Stimulated activated naive CD8-positive, alpha-beta T cell treated with anti-CD3 and anti-CD28 coated beads, Interleukin-15, Interleukin-2, amounts not matched to agents 100 ng/mL and 50 ng/mL, for 24 hours (primary cell): ENCODE data around the gene POR.
"Not testable (repeated sequence)": the region's sequence is repeated elsewhere in the genome, so short reads cannot be mapped to it uniquely, and the experiment has no call there.

Experiments
- H3K27ac Mint-ChIP-seq: one replicate; pipeline ENCODE4 v1.8.0; 2021; ENCODE audit warnings: mild to moderate bottlenecking, mixed read lengths
- H3K27me3 Mint-ChIP-seq: one replicate; pipeline ENCODE4 v1.8.0; 2021; ENCODE audit warnings: mixed read lengths
- H3K36me3 Mint-ChIP-seq: one replicate; pipeline ENCODE4 v1.8.0; 2021; ENCODE audit warnings: low read depth, mixed read lengths
- H3K4me1 Mint-ChIP-seq: one replicate; pipeline ENCODE4 v1.8.0; 2021; ENCODE audit warnings: low read depth, mixed read lengths
- H3K4me3 Mint-ChIP-seq: one replicate; pipeline ENCODE4 v1.8.0; 2021; ENCODE audit warnings: mild to moderate bottlenecking, mixed read lengths
- H3K9me3 Mint-ChIP-seq: one replicate; pipeline ENCODE4 v1.8.0; 2021; ENCODE audit warnings: mixed read lengths

The POR gene

GRCh38 chr7:75914655-75915415 lies at the start of gene POR:
POR (plus strand) TSS chr7:75915155; CDS start chr7:75954002, 38,847 bp downstream.
- peak within 1 kb of the TSS; percentile 85 for H3K27ac Mint-ChIP-seq
- H3K4me3 Mint-ChIP-seq: peak within 1 kb of the TSS; percentile 89
- no peaks in the 10 kb centered on the region for H3K9me3 Mint-ChIP-seq
- H3K36me3 Mint-ChIP-seq: no peaks in the 10 kb centered on the region
- H3K27me3 Mint-ChIP-seq: no peaks in the 10 kb centered on the region
- peaks cover 35% of the 10 kb centered on the region for H3K4me1 Mint-ChIP-seq

- no peaks in the 10 kb centered on the region for H3K36me3 Mint-ChIP-seq
- H3K9me3 Mint-ChIP-seq: no peaks in the 10 kb centered on the region
- H3K27ac Mint-ChIP-seq: no peak overlapping the region
- peaks cover 23% of the 10 kb centered on the region for H3K27me3 Mint-ChIP-seq
- H3K4me1 Mint-ChIP-seq: peaks cover 27% of the 10 kb centered on the region
- H3K4me3 Mint-ChIP-seq: no peak overlapping the region
These were observed 48.9 kb upstream of the POR start for GRCh38 chr7:75866114-75866488.

DNA sequence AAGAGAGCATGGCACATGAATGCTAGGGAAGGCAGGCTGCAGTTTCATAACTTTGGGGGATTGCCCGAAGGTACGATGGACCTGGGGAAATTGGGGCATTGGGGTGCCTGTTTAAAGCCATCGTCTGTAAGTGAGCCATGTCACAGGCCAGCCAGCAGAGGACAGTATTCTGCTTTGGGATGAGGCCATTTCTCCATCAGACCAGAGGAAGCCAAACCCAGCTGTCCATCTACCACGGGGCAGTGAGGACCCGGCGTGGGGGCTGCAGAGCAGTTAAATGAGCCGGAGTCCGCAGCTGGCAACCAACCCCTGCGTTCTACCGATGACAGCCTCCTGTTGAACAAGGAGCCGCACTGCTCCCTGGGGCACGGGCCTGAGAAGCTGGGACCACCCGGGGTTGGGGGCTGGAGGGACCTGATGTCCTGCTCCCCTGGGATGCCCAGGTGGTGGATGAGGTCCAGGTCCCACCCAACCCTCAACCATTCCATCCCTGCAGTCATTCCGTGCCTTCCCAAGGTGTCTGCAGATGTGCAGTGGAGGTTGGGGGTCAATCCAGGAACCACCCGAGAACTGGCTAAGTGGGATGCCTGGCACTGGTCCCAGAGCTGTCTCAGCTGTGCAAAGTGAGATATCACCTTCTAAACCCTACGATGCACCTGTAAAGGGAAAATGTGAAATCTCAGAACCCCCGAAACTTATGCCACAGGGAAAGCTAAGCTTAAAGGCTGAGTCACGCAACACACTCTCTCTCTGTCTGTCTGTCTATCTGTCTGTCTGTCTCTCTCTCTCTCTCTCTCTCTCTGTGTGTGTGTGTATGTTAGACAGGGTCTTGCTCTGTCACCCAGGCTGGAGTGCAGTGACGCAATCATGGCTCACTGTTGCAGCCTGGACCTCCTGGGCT lies 48.2 kb upstream of the POR start:
- Mint-ChIP-seq H3K4me3 (no peak overlapping the region), H3K4me1 (peaks cover 27% of the 10 kb centered on the region), H3K9me3 (no peaks in the 10 kb centered on the region), H3K27me3 (peaks cover 23% of the 10 kb centered on the region), H3K36me3 (no peaks in the 10 kb centered on the region), H3K27ac (no peak overlapping the region)

DNA sequence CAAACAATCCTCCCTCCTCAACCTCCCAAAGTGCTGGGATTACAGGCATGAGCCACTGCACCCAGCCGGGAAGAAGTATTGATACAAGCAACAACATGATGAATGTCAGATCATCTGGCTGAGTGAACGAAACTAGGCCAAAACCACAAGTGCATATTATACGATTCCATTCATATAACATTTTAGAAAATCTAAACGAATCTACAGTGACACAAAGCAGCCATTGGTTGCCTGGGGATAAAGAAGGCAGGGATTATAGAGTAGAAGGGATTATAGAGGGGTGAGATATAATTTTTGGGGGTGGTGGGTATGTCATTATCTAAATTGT lies 47.6 kb upstream of the POR start:
- Mint-ChIP-seq H3K36me3 (no peaks in the 10 kb centered on the region), H3K9me3 (no peaks in the 10 kb centered on the region), H3K27ac (no peak overlapping the region), H3K4me1 (peaks cover 31% of the 10 kb centered on the region), H3K27me3 (peaks cover 23% of the 10 kb centered on the region), H3K4me3 (no peak overlapping the region)

DNA sequence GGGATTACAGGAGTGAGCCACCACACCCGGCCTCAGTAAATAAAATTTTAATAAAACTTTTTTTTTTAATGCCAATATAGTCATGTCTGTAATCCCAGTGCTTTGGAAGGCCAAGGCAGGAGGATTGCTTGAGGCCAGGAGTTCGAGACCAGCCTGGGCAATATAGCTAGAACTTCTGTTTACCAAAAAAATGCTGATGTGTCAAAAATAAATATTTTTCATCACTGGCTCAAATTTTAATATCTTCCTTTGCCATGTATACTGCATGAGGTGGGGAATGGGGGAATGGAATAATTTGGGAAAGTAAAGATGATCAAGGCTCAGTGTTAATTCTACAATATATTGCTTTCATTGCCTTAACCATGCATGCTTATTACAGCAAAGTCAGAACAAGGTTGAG lies 46.8 kb upstream of the POR start:
- Mint-ChIP-seq H3K4me3 (no peak overlapping the region), H3K4me1 (peaks cover 31% of the 10 kb centered on the region), H3K27me3 (peaks cover 23% of the 10 kb centered on the region), H3K27ac (no peak overlapping the region), H3K9me3 (no peaks in the 10 kb centered on the region), H3K36me3 (no peaks in the 10 kb centered on the region)

DNA sequence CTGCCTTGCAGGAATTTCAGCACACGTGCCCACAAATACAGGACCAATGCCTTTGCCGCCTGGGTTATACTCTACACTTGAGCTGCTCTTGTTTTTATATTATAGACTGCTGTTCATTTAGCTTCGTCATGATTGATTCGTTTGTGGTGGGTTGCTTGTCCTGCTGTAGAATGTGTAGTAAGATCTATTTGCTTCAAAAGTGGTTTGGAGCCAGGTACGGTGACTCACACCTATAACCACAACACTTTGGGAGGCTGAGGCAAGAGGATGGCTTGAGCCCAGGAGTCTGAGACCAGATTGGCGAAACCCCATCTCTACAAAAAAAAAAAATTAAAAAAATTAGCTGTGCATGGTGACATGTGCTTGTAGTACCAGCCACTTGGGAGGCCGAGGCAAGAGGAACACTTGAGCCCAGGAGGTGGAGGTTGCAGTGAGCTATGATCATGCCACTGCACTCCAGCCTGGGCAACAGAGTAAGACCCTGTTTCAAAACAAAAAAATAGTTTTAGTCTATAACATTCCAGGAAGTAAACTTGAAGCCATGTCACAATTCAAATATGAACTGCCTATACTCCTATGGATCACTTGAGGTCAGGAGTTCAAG lies 45.1 kb upstream of the POR start:
- Mint-ChIP-seq H3K9me3 (no peaks in the 10 kb centered on the region), H3K27ac (peak overlapping the region; percentile 56), H3K4me3 (peak overlapping the region; percentile 9), H3K4me1 (peaks cover 31% of the 10 kb centered on the region), H3K36me3 (no peaks in the 10 kb centered on the region), H3K27me3 (peaks cover 15% of the 10 kb centered on the region)

- peaks cover 31% of the 10 kb centered on the region for H3K4me1 Mint-ChIP-seq
- H3K27ac Mint-ChIP-seq: peak overlapping the region; percentile 78
- no peaks in the 10 kb centered on the region for H3K9me3 Mint-ChIP-seq
- peaks cover 7% of the 10 kb centered on the region for H3K27me3 Mint-ChIP-seq
- H3K4me3 Mint-ChIP-seq: peak overlapping the region; percentile 53
- H3K36me3 Mint-ChIP-seq: no peaks in the 10 kb centered on the region
These were observed 44.3 kb upstream of the POR start for GRCh38 chr7:75870557-75871161.

DNA sequence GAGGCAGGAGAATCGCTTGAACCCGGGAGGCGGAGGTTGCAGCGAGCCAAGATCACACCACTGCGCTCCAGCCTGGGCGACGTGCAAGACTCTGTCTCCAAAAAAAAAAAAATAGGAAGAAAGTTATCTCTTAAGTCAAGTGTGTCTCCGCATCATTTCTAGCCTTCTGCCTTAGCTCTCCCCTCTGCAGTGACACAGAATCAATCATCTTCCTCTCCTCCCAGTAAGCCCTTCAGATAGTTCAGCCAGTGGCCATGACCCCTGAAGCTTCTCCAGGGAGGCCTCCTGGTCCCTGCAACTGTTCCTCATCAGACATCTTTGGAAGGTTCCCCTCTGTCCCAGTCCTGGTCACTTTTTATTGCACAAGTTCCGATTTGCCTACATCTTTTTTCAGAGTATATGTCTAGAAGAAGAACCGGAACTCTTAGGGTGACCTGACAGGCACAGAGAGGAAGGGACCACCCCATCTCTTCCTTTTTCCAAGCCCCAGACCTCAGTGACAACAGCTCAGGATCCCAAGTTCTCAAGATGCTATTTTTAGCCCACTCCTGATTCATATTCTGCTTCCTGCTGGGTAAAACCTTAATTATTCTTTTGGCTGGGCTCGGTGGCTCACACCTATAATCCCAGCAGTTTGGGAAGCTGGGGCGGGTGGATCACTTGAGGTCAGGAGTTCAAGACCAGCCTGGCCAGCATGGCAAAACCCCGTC lies 42.7 kb upstream of the POR start:
- no peaks in the 10 kb centered on the region for H3K36me3 Mint-ChIP-seq
- no peaks in the 10 kb centered on the region for H3K27me3 Mint-ChIP-seq
- no peak overlapping the region for H3K27ac Mint-ChIP-seq
- peaks cover 28% of the 10 kb centered on the region for H3K4me1 Mint-ChIP-seq
- no peak overlapping the region for H3K4me3 Mint-ChIP-seq
- no peaks in the 10 kb centered on the region for H3K9me3 Mint-ChIP-seq

DNA sequence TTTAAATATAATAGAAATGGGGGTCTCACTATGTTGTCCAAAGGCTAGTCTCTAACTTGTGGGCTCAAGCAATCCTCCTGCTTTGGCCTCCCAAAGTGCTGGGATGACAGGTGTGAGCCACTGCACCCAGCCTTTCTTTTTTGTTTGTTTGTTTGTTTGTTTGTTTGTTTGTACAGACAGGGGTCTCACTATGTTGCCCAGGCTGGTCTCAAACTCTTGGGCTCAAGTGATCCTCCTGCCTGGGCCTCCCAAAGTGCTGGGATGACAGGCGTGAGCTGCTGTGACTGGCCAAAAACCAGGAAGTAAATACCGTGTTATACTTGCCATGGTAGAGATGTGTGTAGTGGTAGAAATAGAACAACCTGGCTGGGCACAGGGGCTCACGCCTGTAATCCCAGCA lies 40.8 kb upstream of the POR start:
- not testable (repeated sequence) for H3K36me3 Mint-ChIP-seq, H3K27me3 Mint-ChIP-seq, H3K9me3 Mint-ChIP-seq, H3K4me3 Mint-ChIP-seq, H3K27ac Mint-ChIP-seq
- H3K4me1 Mint-ChIP-seq: peaks cover 32% of the 10 kb centered on the region

DNA sequence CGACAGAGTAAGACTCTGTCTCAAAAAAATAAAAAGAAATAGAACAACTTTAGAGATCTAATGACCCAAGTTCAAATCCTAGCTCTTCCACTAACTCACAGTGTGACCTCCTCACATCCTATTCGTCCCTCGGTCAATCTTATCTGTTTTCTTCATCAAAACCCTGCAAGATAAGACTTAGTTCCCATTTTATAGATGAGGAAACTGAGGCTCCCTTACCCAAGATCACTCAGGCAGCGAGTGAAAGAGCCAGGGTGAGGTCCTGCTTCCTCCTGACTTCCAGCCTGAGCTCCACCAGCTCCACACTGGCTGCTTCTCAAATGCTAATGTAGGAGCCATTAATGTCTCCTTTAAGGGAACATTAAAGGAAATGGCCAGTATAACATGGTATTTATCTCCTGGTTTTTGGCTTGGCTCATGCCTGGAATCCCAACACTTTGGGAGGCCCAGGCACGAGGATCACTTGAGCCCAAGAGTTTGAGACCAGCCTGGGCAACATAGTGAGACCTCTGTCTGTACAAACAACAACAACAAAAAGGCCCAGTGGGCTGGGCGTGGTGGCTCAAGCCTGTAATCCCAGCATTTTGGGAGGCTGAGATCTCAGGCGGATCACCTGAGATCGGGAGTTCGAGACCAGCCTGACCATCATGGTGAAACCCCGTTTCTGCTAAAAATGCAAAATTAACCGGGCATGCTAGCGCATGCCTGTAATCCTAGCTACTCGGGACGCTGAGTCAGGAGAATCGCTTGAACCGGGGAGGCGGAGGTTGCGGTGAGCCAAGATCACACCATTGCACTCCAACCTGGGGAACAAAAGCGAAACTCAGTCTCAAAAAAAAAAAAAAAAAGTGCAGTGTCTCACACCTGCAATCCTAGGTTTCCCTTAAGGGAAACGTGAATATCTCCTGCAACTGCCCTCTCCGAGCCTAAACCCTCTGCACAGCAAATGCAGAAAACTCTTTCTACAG lies 39.6 kb upstream of the POR start:
- no peak overlapping the region for H3K4me3 Mint-ChIP-seq
- H3K27me3 Mint-ChIP-seq: no peaks in the 10 kb centered on the region
- peaks cover 31% of the 10 kb centered on the region for H3K4me1 Mint-ChIP-seq
- H3K27ac Mint-ChIP-seq: no peak overlapping the region
- peaks cover 12% of the 10 kb centered on the region for H3K36me3 Mint-ChIP-seq
- no peaks in the 10 kb centered on the region for H3K9me3 Mint-ChIP-seq

DNA sequence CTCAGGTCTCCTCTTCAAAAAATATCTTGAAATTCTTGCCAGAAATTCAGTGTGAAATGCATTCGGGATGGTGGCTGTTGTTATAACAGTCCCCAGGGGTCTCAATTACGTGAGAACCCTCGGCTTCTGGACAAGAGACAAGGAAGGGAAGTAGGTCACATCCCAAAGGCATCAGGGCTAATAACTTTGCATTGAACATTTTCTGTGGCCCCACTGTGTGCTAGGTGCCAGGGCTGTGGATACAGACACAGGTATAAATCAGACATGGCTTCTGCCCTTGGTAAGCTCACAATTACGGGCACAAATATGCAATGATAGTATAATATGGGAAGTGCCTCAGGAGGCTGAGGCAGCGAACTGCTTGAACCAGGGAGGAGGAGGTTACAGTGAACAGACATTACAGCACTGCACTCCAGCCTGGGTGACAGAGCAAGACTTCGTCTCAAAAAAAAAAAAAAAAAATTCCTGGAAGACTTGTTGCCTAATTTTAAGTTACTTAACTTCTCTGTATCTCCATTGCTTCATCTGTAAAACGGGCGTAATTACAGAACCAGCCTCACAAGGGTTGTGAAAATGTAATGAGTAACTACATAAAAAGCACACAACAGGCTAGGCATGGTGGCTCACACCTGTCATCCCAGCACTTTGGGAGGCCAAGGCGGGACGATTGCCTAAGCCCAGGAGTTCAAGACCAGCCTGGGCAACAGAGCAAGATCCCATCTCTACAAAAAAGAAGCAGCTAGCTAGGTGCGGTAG lies 38.7 kb upstream of the POR start:
- Mint-ChIP-seq H3K27me3 (no peaks in the 10 kb centered on the region), H3K27ac (no peak overlapping the region)

DNA sequence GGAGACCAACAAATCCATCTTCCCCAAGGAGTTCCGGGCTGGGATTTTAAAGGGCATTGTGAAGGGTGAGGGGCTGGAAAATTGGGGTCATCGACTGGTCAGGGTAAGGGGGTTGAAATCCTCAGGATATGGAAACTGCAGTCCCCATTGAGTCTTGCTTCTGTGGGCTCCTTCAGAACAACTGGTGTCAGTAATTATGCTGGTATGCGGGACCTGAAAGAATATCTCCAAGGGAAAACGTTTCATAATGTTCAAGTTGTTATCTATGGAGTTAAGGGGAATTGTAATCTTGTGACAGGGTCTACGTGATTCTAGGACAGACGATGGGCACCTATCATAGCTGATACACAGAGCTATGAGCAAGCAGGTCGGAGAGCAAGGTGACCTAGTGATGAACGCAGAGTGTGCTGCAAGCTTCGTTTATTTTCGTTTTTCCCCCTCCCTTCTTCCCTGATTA lies 36.6 kb upstream of the POR start:
- Mint-ChIP-seq H3K4me3 (peak overlapping the region; percentile 100), H3K27ac (peak overlapping the region; percentile 98), H3K4me1 (peaks cover 36% of the 10 kb centered on the region), H3K27me3 (no peaks in the 10 kb centered on the region), H3K9me3 (no peaks in the 10 kb centered on the region), H3K36me3 (peaks cover 37% of the 10 kb centered on the region)

More for the DNA sequence above, 38.7 kb upstream of the POR start:
- Mint-ChIP-seq H3K4me1 (peaks cover 30% of the 10 kb centered on the region), H3K36me3 (peaks cover 21% of the 10 kb centered on the region), H3K9me3 (no peaks in the 10 kb centered on the region), H3K4me3 (no peak overlapping the region)
